ENCODE measurements around the gene SLC45A3.
"Not testable (repeated sequence)": the region's sequence is repeated elsewhere in the genome, so short reads cannot be mapped to it uniquely, and the experiment has no call there.

The SLC45A3 gene, protein sequence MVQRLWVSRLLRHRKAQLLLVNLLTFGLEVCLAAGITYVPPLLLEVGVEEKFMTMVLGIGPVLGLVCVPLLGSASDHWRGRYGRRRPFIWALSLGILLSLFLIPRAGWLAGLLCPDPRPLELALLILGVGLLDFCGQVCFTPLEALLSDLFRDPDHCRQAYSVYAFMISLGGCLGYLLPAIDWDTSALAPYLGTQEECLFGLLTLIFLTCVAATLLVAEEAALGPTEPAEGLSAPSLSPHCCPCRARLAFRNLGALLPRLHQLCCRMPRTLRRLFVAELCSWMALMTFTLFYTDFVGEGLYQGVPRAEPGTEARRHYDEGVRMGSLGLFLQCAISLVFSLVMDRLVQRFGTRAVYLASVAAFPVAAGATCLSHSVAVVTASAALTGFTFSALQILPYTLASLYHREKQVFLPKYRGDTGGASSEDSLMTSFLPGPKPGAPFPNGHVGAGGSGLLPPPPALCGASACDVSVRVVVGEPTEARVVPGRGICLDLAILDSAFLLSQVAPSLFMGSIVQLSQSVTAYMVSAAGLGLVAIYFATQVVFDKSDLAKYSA

DNA sequence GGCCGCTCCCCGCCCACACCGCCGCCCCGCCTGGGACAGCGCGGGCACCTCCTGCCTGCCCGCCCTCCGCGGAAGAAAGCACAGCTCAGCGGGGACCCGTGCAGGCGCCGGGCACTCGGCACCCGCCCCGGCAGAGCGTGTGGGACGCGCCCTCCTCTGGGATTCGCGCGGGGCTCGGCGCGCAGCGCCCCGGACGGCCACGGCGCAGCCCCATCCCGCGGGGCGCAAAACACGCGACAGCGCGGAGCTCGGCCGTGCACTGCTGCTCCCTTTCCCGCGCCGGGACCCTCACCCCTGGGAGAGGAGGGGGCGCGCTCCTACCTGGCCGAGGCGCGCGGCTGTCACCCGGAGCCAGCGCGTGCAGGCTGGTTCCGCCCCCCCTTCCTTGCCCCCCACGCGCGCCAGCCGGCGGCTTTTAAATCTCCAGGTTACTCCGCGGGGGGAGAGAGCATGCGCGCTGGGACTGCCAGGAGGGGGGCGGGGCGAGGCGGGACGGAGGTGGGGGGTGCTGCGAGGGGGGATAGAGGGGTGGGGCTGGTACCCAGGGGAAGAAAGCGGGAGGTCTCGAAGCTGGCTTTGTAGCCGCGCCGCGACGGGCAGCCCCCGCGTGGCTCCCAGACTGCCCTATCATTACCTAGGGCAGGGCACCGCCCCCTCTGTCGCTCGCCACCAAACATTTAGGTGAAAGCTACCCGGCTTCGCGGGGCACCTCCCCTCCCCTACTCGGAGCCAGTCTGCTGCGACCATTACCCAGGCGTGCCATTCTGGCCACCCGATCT lies at the start of gene SLC45A3:
SLC45A3 (minus strand) TSS at position 437 of the 779 bp plus-strand sequence. CDS start 15,853 bp downstream, outside the sequence.
- TF ChIP-seq, protein P1, sequence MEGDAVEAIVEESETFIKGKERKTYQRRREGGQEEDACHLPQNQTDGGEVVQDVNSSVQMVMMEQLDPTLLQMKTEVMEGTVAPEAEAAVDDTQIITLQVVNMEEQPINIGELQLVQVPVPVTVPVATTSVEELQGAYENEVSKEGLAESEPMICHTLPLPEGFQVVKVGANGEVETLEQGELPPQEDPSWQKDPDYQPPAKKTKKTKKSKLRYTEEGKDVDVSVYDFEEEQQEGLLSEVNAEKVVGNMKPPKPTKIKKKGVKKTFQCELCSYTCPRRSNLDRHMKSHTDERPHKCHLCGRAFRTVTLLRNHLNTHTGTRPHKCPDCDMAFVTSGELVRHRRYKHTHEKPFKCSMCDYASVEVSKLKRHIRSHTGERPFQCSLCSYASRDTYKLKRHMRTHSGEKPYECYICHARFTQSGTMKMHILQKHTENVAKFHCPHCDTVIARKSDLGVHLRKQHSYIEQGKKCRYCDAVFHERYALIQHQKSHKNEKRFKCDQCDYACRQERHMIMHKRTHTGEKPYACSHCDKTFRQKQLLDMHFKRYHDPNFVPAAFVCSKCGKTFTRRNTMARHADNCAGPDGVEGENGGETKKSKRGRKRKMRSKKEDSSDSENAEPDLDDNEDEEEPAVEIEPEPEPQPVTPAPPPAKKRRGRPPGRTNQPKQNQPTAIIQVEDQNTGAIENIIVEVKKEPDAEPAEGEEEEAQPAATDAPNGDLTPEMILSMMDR (IDR thresholded peaks at IDR 0.05; ENCODE audit: low read depth, low read length) = no peak
- peak within 1 kb of the TSS; percentile 72 for H3K4me3 ChIP-seq (ENCODE audit: low read depth, low read length)

DNA sequence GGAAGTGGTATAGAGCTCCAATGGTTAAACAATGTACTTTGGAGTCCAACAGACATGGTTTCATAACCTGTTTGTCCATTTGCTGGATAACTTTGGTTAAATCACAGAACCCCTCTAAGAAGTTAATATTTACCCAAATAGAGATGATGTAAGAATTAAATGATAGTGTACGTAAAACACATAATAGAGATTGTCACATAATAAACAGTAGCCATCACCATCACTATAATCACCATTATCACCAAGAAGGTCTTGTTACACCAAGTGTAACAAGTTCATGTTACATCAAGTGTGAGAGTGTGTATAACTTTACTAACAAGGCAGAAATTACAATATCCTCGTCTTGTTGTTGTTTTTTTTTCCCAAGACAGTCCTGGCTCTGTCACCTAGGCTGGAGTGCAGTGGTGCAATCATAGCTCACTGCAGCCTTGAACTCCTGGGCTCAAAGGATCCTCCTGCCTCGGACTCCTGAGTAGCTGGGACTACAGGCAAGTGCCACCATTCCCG lies 46.4 kb upstream of the SLC45A3 start:
- H3K4me3 ChIP-seq (ENCODE audit: low read depth, low read length) = no peak overlapping the region
- TF ChIP-seq, protein P1 (IDR thresholded peaks at IDR 0.05; ENCODE audit: low read depth, low read length) = no peak

- TF ChIP-seq, protein P1 (IDR thresholded peaks at IDR 0.05; ENCODE audit: low read depth, low read length) = no peak
- no peak overlapping the region for H3K4me3 ChIP-seq (ENCODE audit: low read depth, low read length)
Measured at GRCh38 chr1:205725514-205725913, 45.2 kb upstream of the SLC45A3 start.

DNA sequence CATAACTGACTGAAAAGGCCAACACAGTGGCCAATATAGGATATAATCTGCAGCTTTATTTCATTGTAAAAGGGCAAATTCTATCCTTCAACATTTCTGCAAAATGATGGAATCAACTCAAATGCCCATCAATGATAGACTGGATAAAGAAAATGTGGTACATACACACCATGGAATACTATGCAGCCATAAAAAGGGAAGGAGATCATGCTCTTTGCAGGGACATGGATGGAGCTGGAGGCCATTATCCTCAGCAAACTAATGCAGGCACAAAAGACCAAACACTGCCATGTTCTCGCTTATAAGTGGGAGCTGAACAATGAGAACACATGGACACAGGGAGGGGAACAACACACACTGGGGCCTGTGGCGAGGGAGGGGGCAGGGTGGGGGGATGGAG lies 40.4 kb upstream of the SLC45A3 start:
- not testable (repeated sequence) for H3K4me3 ChIP-seq (ENCODE audit: low read depth, low read length)

DNA sequence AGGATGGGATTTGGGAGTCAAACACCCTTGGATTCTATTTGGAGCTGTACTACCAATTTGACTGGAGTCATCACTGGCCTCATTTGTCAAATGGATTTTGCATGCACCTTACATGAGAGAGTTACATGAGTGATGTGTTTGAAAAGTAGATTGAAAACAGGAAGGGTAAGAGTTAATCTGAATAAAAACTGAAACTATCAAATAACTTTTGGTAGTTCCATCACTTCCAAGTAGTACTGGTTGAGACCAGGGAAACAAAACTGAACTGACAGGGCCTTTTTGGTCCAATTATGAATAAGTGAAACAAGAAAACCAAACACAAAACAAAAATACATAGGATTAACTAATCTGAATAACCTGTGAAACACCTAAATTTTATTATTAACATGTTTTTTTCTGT lies 39.5 kb upstream of the SLC45A3 start:
- TF ChIP-seq, protein P1 (IDR thresholded peaks at IDR 0.05; ENCODE audit: low read depth, low read length) = no peak
- H3K4me3 ChIP-seq (ENCODE audit: low read depth, low read length) = no peak overlapping the region

- H3K4me3 ChIP-seq (ENCODE audit: low read depth, low read length) = no peak overlapping the region
- TF ChIP-seq, protein P1 (IDR thresholded peaks at IDR 0.05; ENCODE audit: low read depth, low read length) = no peak
Measured at GRCh38 chr1:205719015-205719414, 38.7 kb upstream of the SLC45A3 start.

DNA sequence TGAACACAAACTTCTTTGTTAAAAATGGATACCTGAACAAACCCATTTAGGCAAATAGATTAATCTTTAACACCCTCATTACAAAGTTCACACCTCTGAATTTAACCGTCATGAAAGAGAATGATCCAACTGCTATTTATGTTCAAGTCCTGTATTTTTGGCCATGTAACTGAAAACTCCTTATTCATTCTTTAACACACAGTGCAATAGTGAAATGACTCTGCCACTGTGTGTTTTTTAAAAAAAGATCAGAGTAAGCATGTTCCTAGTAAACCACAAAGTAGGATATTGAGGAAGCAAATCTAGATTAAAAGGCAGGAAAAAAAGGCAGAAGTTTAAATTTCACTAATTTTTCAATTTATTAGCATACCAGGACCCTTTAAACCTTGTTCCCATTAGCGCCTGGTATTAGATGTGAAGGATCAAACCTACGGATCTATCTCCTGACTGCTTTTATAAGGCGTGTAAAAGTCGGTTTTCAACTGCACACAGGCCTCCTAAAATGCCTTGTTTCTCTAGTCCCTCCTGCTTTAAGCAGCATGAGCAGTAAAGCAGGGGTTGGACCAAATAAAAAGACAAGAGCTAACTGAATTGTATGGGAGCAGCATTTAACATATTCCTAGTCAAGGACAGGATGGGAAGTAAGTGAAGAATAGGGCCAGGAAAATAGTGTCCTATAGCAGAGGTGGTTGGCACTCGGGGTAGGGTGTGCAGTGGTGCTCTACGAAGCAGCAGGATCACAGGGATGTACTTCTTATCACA lies 36.2 kb upstream of the SLC45A3 start:
- no peak overlapping the region for H3K4me3 ChIP-seq (ENCODE audit: low read depth, low read length)
- TF ChIP-seq, protein P1 (IDR thresholded peaks at IDR 0.05; ENCODE audit: low read depth, low read length) = no peak
